ES-I3 (cell line): ENCODE data around the gene NRIP2.
"Not testable (repeated sequence)": the region's sequence is repeated elsewhere in the genome, so short reads cannot be mapped to it uniquely, and the experiment has no call there.

Experiments used
- H3K36me3 ChIP-seq: 2 replicates; pipeline ENCODE4 v1.6.1; 2013; ENCODE audit warnings: mild to moderate bottlenecking, low read length, control low read depth, moderate library complexity; ENCODE audit not compliant: insufficient read depth
- H3K4me1 ChIP-seq: 2 replicates; pipeline ENCODE4 v1.6.1; 2013; ENCODE audit warnings: mild to moderate bottlenecking, control low read depth, low read length; ENCODE audit not compliant: insufficient read depth
- H3K9ac ChIP-seq: 2 replicates; pipeline ENCODE4 v1.6.1; 2013; ENCODE audit warnings: low read depth, mild to moderate bottlenecking, low read length, moderate library complexity
- H3K9me3 ChIP-seq: 2 replicates; pipeline ENCODE4 v1.6.1; 2013; ENCODE audit warnings: mild to moderate bottlenecking, low read length, moderate library complexity; ENCODE audit not compliant: control insufficient read depth, insufficient read depth

The NRIP2 gene, protein sequence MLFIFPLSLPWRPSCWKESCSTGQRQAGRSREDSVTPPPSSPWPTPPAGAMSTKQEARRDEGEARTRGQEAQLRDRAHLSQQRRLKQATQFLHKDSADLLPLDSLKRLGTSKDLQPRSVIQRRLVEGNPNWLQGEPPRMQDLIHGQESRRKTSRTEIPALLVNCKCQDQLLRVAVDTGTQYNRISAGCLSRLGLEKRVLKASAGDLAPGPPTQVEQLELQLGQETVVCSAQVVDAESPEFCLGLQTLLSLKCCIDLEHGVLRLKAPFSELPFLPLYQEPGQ

DNA sequence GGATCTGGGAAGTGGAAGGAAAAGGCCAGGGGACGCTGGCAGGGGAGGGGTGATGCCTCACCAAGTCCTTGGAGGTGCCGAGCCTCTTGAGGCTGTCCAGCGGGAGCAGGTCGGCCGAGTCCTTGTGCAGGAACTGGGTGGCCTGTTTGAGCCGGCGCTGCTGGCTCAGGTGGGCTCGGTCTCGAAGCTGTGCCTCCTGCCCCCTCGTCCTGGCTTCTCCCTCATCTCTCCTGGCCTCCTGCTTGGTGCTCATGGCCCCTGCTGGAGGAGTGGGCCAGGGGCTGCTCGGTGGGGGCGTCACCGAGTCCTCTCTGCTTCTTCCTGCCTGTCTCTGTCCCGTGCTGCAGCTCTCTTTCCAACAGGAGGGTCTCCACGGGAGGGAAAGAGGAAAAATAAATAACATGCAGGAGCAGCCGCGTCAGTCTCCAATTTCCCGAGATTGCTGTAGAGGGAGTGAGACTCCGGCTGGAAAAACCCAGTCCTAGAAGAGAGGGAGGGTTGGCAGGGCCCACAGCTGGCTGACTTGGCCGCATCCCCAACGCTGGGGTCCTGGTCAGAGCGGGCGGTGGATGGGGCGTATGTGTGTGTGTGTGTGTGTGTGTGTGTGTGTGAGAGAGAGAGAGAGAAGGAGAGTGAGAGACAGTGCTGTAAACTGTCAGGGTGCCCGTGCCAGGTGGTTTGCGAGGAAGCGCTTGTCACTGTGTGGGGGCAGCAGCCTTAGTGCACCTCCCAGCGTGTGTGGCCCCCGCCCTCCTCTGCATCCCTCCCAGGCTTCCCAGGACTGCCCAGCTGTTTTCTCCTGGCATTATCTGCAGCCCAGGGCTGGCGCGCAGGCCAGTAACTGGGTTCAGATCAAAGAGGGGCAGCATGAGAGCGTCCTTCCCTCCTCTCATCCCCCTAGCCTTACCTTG lies at the start of gene NRIP2:
NRIP2 (minus strand) TSS at position 455 of the 911 bp plus-strand sequence; CDS start at position 403, 52 bp downstream.
- Histone ChIP-seq H3K4me1 (peaks cover 15% of the 10 kb centered on the region; the same call in 1 of the 2 replicates), H3K9ac (peak within 1 kb of the TSS; percentile 8; the same call in 1 of the 2 replicates), H3K36me3 (peaks cover 2% of the 10 kb centered on the region; the same call in 1 of the 2 replicates), H3K9me3 (no peaks in the 10 kb centered on the region)

DNA sequence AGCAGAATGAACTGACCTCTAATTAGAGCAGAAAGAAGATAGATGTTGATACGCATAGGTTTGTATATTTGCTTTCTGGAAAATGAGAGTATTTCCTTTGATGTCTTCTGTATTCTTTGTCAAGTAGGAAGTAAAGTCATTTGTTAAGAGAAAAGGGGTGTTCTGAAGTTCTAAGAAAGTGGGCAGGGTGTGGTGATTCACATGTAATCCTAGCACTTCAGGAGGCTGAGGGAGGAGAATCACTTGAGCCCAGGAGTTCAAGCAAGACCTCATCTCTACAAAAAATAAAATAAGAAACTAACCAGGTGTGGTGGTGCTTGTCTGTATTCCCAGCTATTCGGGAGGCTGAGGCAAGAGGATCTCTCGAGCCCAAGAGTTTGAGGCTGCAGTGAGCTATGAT lies 45.0 kb upstream of the NRIP2 start:
- Histone ChIP-seq H3K4me1 (peaks cover 8% of the 10 kb centered on the region; the same call in 1 of the 2 replicates), H3K9me3 (no peaks in the 10 kb centered on the region), H3K36me3 (peaks cover 10% of the 10 kb centered on the region; the same call in 1 of the 2 replicates), H3K9ac (no peak overlapping the region; the same call in 1 of the 2 replicates)

DNA sequence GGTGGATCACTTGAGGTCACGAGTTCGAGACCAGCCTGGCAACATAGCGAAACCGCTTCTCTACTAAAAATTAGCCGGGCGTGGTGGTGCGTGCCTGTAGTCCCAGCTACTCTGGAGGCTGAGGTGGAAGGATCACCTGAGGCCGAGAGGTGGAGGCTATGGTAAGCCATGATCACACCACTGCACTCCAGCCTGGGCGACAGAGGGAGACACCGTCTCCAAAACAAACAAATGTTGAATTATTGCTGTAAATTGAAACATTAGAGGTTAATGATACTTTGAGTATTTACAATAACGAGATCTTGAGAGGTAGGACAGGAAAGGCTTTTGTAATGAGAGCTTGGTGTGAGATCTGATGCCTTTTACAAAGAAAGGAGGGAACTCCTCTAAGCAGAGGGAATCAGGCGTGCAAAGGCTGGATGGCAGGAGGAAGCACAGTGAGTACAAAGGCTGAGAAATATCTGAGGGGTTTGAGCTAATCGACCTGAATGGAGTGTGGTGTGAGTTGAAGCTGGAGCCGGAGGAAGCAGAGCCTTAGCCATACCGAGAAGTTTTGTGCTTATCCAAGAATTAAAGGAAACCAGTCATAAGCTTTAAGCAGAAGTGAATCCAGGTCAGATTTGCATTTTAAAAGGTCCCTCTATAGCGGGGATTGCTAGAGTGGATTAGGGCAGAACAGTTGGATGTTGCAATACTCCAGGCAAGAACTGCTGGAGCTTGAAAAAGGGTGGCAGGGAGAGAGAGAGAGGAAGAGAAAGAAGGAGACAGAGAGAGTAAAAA lies 43.3 kb upstream of the NRIP2 start:
- peaks cover 5% of the 10 kb centered on the region; the same call in 1 of the 2 replicates for H3K4me1 ChIP-seq
- peak overlapping the region; percentile 100 for H3K9ac ChIP-seq
- no peaks in the 10 kb centered on the region for H3K9me3 ChIP-seq
- H3K36me3 ChIP-seq, result peaks cover 18% of the 10 kb centered on the region; the same call in 1 of the 2 replicates

DNA sequence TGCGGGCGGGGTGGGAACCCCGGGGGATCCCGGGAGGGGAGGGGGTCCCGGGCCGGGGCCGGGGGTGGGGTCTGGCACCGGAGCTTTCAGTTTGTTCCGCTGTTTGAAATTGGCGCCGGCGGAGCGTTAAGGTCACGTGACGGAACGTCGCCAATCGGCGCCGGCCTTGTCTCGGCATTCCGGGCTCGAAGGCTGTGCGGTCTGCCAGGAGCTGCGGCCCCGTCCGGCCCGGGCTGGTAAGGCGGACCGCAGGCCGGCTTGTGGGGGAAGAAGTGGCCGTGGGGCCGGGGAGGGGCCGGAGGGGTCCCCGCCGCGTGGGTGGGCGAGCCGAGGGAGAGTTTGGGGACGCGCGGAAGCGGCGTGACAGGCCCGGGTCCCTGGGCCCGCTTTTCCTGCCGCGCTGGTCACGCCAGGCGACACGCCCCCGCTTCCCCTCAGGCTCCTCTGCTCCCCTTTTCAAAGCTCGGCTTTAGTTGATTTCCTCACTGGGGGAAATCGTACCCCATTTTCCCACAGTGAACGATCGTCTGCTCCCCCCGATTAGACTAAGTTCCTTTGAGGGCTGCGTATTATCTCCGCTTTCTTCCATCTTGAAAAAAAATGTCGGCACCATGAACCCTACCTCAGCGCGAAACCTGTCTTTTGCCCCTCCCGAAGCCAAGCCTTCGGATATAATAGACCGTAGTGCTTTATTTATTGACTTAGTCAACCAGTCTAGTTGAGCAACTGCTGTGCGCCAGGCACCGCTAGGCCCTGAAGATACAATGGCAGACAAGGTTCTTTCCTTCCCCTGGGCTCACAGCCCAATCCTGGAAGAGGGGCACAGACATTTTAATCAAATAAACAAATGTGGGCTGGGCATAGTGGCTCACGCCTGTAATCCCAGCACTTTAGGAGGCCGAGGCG lies 42.5 kb upstream of the NRIP2 start, which contains the start of the genes FOXM1 and RHNO1:
FOXM1 (minus strand) TSS at position 128 of the 906 bp plus-strand sequence. CDS start 2,696 bp downstream, outside the sequence.
RHNO1 (plus strand) TSS at position 177 of the 906 bp plus-strand sequence. CDS start 8,144 bp downstream, outside the sequence.
- H3K9ac ChIP-seq, result peak within 1 kb of the TSS; percentile 100
- peaks cover 5% of the 10 kb centered on the region; the same call in 1 of the 2 replicates for H3K4me1 ChIP-seq
- no peaks in the 10 kb centered on the region for H3K9me3 ChIP-seq
- peaks cover 22% of the 10 kb centered on the region for H3K36me3 ChIP-seq

DNA sequence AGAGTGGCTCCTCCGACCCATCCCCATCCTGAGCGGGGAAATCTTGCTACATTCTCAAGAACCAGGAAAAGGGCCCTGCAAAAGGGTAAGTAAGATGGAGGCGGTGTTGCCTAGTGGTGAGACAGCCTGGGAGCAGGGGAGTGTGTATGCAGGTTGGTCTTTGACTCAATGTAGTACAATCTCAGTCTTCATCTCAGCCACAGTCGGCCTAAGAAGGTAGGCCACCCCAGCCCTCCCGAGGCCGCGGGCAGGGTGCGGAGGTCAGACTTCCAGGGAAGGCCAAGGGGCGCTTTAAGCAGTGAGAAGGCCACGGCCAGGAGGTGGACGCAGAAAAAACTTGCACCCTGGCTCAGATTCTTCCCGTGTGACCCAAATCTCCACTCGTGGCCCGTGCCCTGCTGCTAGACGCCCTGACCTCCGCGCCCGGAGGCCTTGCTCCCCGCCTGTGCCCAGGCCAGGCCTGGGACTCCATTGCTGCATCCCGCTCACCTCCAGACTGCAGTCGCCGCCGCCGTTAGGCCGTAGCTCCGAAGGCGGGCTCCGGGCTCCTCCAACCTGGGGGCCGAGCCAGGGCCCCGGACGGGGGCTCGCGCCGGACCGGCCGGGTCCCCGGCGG lies 41.7 kb upstream of the NRIP2 start:
- H3K9ac ChIP-seq, result peak overlapping the region; percentile 100
- no peaks in the 10 kb centered on the region for H3K9me3 ChIP-seq
- peaks cover 27% of the 10 kb centered on the region for H3K36me3 ChIP-seq
- H3K4me1 ChIP-seq, result peaks cover 5% of the 10 kb centered on the region; the same call in 1 of the 2 replicates

DNA sequence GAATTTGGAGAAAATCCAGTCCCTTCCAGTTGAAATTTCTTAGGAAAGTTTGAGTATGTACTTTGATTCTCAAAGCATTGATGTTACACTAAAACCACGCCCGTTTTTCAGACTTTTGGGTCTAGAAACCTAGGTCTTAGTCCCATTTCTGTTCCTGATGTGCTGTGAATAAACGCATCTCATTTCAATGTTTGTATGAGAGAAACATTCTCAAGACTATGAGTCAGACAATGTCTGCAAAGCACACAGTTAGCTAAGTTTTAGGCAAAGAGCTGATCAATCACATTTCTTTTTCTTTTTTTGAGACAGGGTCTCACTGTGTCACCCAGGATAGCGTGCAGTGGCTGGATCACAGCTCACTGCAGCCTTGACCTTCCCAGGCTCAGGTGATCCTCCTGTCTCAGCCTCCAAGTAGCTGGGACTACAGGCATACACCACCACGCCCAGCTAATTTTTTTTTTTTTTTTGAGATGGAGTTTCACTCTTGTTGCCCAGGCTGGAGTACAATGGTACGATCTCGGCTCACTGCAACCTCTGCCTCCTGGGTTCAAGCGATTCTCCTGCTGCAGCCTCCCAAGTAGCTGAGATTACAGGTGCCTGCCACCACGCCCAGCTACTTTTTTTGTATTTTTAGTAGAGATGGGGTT lies 34.3 kb upstream of the NRIP2 start:
- H3K36me3 ChIP-seq, result peaks cover 53% of the 10 kb centered on the region
- not testable (repeated sequence) for H3K4me1 ChIP-seq, H3K9me3 ChIP-seq, H3K9ac ChIP-seq

DNA sequence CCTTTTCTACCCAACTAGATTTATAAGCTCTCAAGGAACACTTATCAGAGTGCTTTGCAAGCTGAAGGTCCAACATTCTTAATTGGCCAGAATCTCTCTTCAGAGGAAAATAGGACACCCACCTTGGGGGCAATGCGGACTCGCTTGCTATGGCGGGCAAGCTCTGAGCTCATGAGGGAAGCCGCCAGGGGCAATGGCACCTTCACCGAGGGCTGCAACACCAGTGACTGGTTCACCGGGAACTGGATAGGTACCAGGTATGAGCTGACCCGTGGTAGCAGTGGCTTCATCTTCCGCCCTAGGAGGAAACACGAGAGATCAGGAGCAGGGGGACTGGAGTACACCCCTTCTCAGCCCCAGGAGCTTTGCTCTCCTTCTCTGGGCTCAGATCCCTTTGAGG lies 29.4 kb upstream of the NRIP2 start:
- Histone ChIP-seq H3K36me3 (peaks cover 44% of the 10 kb centered on the region), H3K9ac (no peak overlapping the region), H3K9me3 (no peaks in the 10 kb centered on the region), H3K4me1 (no peaks in the 10 kb centered on the region)

DNA sequence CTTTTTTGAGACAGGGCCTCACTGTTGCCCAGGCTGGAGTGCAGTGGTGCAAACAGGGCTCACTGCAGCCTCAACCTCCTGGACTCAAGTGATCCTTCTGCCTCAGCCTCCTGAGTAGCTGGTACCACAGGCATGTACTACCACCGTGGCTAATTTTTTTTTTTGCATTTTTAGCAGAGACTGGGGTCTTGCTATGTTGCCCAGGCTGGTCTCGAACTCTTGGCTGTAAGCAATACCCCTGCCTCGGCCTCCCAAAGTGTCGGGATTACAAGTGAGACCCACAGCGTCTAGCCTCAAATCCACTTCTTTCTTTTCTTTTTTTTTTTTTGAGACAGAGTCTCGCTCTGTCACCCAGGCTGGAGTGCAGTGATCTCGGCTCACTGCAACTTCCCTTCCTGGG lies 28.6 kb upstream of the NRIP2 start:
- not testable (repeated sequence) for H3K9ac ChIP-seq

DNA sequence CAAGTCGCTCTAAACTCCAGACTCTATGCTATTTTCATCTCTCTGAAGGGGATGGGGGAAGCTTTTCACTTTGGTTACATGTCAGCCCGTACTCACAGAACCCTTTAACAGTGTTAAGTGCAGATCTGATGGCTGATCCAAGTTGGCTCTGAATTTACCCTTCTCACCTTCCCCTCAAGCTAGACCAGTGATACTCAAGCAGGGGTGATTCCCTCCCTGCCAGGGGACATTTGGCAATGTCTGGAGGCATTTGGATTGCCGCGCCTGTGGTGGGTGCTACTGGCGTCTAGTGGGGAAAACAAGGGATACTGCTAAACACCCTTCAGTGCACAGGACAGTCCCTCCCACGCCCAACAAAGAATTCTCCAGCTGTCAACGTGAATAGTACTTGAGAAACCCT lies 28.0 kb upstream of the NRIP2 start:
- Histone ChIP-seq H3K36me3 (peaks cover 38% of the 10 kb centered on the region), H3K9ac (no peak overlapping the region), H3K9me3 (no peaks in the 10 kb centered on the region), H3K4me1 (no peaks in the 10 kb centered on the region)

More for the DNA sequence above, 28.6 kb upstream of the NRIP2 start:
- peaks cover 43% of the 10 kb centered on the region for H3K36me3 ChIP-seq
- H3K4me1 ChIP-seq, H3K9me3 ChIP-seq: not testable (repeated sequence)

DNA sequence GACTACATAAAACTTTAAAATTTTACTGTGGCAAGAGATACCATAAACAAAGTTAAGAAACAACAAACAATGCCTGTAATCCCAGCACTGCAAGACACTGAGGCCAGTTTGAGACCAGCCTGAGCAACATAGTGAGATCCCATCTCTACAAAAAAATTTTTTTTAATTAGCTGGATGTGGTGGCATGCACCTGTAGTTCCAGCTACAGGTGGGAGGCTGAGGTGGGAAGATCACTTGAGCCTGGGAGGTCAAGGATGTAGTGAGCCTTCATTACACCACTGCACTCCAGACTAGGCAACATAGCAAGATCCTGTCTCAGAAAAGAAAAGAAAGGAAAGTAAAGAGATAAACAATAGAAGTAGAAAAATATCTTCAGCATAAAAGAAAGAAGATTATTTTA lies 25.3 kb upstream of the NRIP2 start:
- Histone ChIP-seq H3K9me3 (no peaks in the 10 kb centered on the region), H3K9ac (no peak overlapping the region), H3K4me1 (no peaks in the 10 kb centered on the region), H3K36me3 (peaks cover 18% of the 10 kb centered on the region)

DNA sequence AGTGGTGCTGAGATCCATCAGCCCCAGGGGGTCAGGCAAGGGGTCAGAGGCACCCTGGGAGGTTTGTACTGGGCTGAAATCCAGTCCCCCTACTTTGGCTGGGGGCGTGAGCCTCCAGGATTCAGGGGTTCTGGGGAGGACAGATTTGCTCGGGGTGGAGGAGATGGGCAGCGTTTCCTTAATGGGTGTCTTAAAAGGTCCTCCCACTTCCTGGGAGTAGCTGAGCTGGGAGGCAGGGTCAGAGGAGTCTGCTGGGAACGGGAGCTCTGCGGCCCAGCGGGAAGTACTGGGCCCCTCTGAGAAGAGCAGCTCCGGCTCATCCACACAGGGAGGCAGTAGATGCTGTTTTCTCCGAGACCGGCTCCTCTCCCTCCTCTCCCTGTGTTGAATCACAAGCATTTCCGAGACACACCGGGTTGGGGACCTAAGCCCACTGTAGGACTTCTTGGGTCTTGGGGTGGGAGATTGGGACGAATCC lies 24.1 kb upstream of the NRIP2 start:
- H3K9me3 ChIP-seq, result no peaks in the 10 kb centered on the region
- H3K9ac ChIP-seq, result no peak overlapping the region
- no peaks in the 10 kb centered on the region for H3K4me1 ChIP-seq
- H3K36me3 ChIP-seq, result peaks cover 15% of the 10 kb centered on the region

DNA sequence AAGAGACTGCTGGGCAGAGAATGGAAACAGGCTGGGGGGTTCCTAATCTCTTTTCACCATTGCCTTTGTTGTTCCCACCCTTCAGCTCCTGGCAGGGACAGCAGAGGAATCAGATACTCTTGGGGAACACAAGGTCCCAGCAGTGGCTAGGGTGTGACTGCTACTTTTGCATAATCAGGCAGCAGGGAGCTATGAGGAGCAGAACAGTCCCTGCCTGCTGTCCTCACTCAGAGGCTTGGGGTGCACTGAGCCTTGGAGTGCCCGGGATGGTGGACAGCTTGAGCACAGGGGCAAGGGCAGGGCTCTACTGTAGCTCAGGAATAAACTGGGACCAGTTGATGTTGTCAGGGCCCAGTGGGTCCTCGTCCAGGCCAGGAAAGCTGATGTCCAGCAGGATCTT lies 23.5 kb upstream of the NRIP2 start:
- Histone ChIP-seq H3K4me1 (no peaks in the 10 kb centered on the region), H3K9me3 (no peaks in the 10 kb centered on the region), H3K36me3 (peaks cover 15% of the 10 kb centered on the region), H3K9ac (no peak overlapping the region)
